HG02610 (cell line): Measurements from ENCODE around the gene NTPCR.
"Not testable (repeated sequence)": the region's sequence is repeated elsewhere in the genome, so short reads cannot be mapped to it uniquely, and the experiment has no call there.

Experiments used
- ATAC-seq: cut with Tn5 transposase; IDR thresholded peaks from one replicate; pipeline ENCODE4 v1.9.1; 2021; ENCODE audit warnings: mild to moderate bottlenecking, moderate library complexity; ENCODE audit not compliant: unreplicated experiment

Gene NTPCR

GRCh38 chr1:232950197-232951176 is at the start of gene NTPCR:
Gene NTPCR (plus strand): TSS chr1:232950611. CDS start chr1:232950711, 100 bp downstream.
- ATAC-seq: peak; percentile 85

GRCh38 chr1:232900818-232901217 is 49.6 kb upstream of the NTPCR start:
- no peak for ATAC-seq

GRCh38 chr1:232901255-232901654 is 49.2 kb upstream of the NTPCR start:
- ATAC-seq: no peak

- no peak for ATAC-seq
Measured at GRCh38 chr1:232902774-232903350, 47.5 kb upstream of the NTPCR start.

GRCh38 chr1:232904131-232904530 is 46.3 kb upstream of the NTPCR start:
- ATAC-seq: no peak

GRCh38 chr1:232904566-232904965 is 45.8 kb upstream of the NTPCR start:
- ATAC-seq: no peak

GRCh38 chr1:232905331-232906034 is 44.9 kb upstream of the NTPCR start:
- ATAC-seq: no peak

GRCh38 chr1:232906441-232906840 is 44.0 kb upstream of the NTPCR start:
- ATAC-seq: no peak

- ATAC-seq: no peak
Measured at GRCh38 chr1:232908831-232909230, 41.6 kb upstream of the NTPCR start.

- no peak for ATAC-seq
Measured at GRCh38 chr1:232909752-232910151, 40.7 kb upstream of the NTPCR start.

GRCh38 chr1:232911027-232911599 is 39.3 kb upstream of the NTPCR start:
- ATAC-seq: no peak

- no peak for ATAC-seq
Measured at GRCh38 chr1:232912845-232913580, 37.4 kb upstream of the NTPCR start.

- not testable (repeated sequence) for ATAC-seq
Measured at GRCh38 chr1:232914271-232914670, 36.1 kb upstream of the NTPCR start.

GRCh38 chr1:232915212-232915611 is 35.2 kb upstream of the NTPCR start:
- ATAC-seq: no peak

- ATAC-seq: no peak
Measured at GRCh38 chr1:232917053-232917452, 33.4 kb upstream of the NTPCR start.

GRCh38 chr1:232921381-232921780 is 29.0 kb upstream of the NTPCR start:
- no peak for ATAC-seq

GRCh38 chr1:232922485-232922884 is 27.9 kb upstream of the NTPCR start:
- no peak for ATAC-seq

GRCh38 chr1:232923739-232924386 is 26.5 kb upstream of the NTPCR start:
- ATAC-seq: peak; percentile 90

GRCh38 chr1:232924874-232925273 is 25.5 kb upstream of the NTPCR start:
- ATAC-seq: no peak
